ENCODE data around the gene AGPAT3. TPM values are rescaled to one million over a fixed set of nuclear protein-coding genes. Genes with fewer than 3 reads are reported as not detected.
A peak's percentile ranks its signal among the peaks of the same experiment; 100 is the strongest.

Gene AGPAT3
- total RNA-seq, 1 experiment from 2014 or later = 13.0 TPM

DNA sequence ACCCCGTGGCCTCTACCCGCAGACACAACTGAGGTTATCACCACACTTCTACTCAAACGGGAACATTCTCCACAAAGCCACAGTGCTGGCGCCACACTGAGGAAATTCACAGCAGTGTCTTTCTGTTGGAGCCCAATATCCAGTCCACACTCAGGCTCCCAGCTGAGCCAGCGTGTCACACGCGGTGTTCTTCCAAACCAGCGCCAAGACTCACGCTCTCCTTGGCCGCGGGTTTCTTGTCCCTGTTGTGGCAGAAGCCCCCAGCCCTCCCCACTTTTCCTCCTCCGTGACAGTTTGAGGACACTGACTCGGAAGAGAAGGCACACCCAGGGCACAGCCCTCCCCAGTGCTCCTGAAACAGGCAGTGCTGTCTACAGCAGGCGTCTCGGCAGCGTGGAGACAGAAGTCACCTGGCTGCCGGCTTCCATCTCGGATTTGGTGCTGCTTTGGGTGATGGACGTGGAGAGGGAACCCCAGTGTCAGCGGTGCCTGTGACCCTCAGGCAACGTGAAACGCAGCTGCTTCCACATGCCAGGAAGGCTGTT, 35.4 kb upstream of the AGPAT3 start:
- no peak overlapping the region for H3K23ac ChIP-seq (ENCODE audit: insufficient read length, low read depth, low read length)
- no peak overlapping the region for H3K9ac ChIP-seq (ENCODE audit: extremely low read depth, insufficient read length, low read length)
- no peaks in the 10 kb centered on the region for H3K4me1 ChIP-seq (ENCODE audit: insufficient read depth, low read length)
- no peak overlapping the region for H2BK12ac ChIP-seq (ENCODE audit: insufficient read length, low read depth, low read length)
- Mint-ChIP-seq H3K36me3 (ENCODE audit: insufficient read depth in 1 of 3, low read depth in 3 of 3) (peaks cover 0 to 4% (median 0%) of the 10 kb centered on the region in 3 experiments; a peak in 2 of 7 replicates), H3K9me3 (peaks cover 8 to 9% of the 10 kb centered on the region in 2 experiments), H3K4me1 (peaks cover 8% of the 10 kb centered on the region in 2 experiments), H3K4me3 (no peak overlapping the region), H3K27ac (0 out of 7 replicates have a peak overlapping the region, but pooled peaks of 1 of the 3 experiments have one; percentile 24), H3K27me3 (ENCODE audit: low read depth) (peaks cover 4% of the 10 kb centered on the region)
- no CpG with 5 or more reads among the region's 22 CpGs for WGBS (ENCODE audit: extremely low coverage, insufficient read length, low lambda C conversion rate)
- no peak overlapping the region for H2BK5ac ChIP-seq (ENCODE audit: insufficient read length, low read length)
- no peaks in the 10 kb centered on the region for H3K9me3 ChIP-seq (ENCODE audit: control insufficient read depth, low read depth, low read length)
- no peak overlapping the region; the same call in 1 of the 2 replicates for H3K14ac ChIP-seq (ENCODE audit: insufficient read depth, low read length)
- no peak overlapping the region for H2BK20ac ChIP-seq (ENCODE audit: low read depth, low read length, poor library complexity, severe bottlenecking)
- H3K4me2 ChIP-seq (ENCODE audit: insufficient read depth, insufficient read length, low read length) = no peak overlapping the region
- no peak for DNase-seq
- no peaks in the 10 kb centered on the region for H3K23me2 ChIP-seq (ENCODE audit: insufficient read length, low read depth, low read length, poor library complexity, severe bottlenecking)
- H3K27me3 ChIP-seq (ENCODE audit: insufficient read depth, low read length) = no peaks in the 10 kb centered on the region
- no peak overlapping the region for H2BK120ac ChIP-seq (ENCODE audit: low read depth, low read length, poor library complexity, severe bottlenecking)
- H3K79me1 ChIP-seq (ENCODE audit: insufficient read depth, low read depth, low read length, poor library complexity, severe bottlenecking) = no peaks in the 10 kb centered on the region
- no peak overlapping the region for H3K27ac ChIP-seq (ENCODE audit: insufficient read length, low read depth, low read length)
- no peak overlapping the region for H3T11ph ChIP-seq (ENCODE audit: low read length)
- H3K18ac ChIP-seq (ENCODE audit: insufficient read length, low read depth, low read length) = no peak overlapping the region
- no peak overlapping the region for H2AFZ ChIP-seq (ENCODE audit: low read length)
- no peak overlapping the region for H3K4ac ChIP-seq (ENCODE audit: low read depth, low read length)
- no peaks in the 10 kb centered on the region for H3K79me2 ChIP-seq (ENCODE audit: insufficient read depth, low read length)
- no peak overlapping the region for H4K8ac ChIP-seq (replicated peaks; ENCODE audit: insufficient read length, low read depth, low read length)
- no peak overlapping the region for H4K5ac ChIP-seq (ENCODE audit: insufficient read length, low read depth, low read length)
- H4K91ac ChIP-seq (ENCODE audit: insufficient read length, low read depth, low read length) = no peak overlapping the region
- H2BK15ac ChIP-seq (ENCODE audit: low read depth, low read length) = no peak overlapping the region
- H4K20me1 ChIP-seq (ENCODE audit: control insufficient read depth, insufficient read depth, insufficient read length) = no peaks in the 10 kb centered on the region
- TF ChIP-seq, protein P1, sequence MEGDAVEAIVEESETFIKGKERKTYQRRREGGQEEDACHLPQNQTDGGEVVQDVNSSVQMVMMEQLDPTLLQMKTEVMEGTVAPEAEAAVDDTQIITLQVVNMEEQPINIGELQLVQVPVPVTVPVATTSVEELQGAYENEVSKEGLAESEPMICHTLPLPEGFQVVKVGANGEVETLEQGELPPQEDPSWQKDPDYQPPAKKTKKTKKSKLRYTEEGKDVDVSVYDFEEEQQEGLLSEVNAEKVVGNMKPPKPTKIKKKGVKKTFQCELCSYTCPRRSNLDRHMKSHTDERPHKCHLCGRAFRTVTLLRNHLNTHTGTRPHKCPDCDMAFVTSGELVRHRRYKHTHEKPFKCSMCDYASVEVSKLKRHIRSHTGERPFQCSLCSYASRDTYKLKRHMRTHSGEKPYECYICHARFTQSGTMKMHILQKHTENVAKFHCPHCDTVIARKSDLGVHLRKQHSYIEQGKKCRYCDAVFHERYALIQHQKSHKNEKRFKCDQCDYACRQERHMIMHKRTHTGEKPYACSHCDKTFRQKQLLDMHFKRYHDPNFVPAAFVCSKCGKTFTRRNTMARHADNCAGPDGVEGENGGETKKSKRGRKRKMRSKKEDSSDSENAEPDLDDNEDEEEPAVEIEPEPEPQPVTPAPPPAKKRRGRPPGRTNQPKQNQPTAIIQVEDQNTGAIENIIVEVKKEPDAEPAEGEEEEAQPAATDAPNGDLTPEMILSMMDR (conservative IDR thresholded peaks at IDR 0.05) = peak; percentile 30; the same call in 2 of the 3 replicates
- no peak overlapping the region for H3K56ac ChIP-seq (ENCODE audit: insufficient read length, low read depth, low read length)
- no peak overlapping the region for H2AK5ac ChIP-seq (ENCODE audit: insufficient read length, low read length)
